NOMO-1 (cell line): Measurements from ENCODE around the gene TAOK3.
"Not testable (repeated sequence)": the region's sequence is repeated elsewhere in the genome, so short reads cannot be mapped to it uniquely, and the experiment has no call there.

Source experiments
- DNase-seq, 2 experiments: peaks; one replicate each; lab custom pipeline; 2025; ENCODE audit not compliant: unreplicated experiment in 2 of 2; lab: John Stamatoyannopoulos, UW

Gene TAOK3

DNA sequence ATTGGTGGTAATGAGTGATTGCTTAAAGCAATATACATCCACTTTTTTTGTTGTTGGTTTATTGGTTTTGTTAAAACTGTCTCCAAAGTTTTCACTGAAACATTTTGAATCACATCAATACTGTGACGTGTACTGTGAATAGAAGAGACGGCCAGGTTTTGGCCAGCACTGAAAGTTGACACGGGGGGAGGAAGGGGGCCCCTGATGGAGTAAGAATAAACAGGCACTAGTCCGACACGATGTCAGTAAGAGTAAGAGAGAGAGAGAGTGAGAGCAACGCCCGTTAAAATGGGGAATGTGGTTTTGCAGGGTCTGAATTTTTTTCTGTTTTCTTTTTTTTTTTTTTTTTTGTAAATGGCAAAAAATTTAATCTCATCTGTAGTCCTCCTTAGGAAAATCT, 222.1 kb downstream of the TAOK3 start:
- no peak for DNase-seq

DNA sequence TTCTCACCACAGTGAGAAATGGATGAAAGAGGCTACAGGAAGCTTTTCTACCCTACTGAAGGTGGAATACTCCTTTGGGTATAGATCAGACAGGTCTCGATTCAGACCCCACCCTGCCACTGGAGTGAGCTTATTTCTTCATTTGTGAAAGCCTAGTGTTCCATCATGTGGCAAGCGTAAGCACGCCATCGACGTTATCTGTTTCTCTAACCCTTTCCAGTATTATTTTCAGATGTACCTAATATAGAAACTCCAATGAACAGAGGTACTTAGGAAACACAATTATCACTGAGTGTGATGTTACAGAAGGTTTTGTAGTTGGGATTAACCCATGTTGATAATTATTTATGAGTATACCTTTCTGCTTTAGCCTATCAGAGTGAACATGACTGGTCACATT, 224.4 kb downstream of the TAOK3 start:
- DNase-seq, result no peak

DNA sequence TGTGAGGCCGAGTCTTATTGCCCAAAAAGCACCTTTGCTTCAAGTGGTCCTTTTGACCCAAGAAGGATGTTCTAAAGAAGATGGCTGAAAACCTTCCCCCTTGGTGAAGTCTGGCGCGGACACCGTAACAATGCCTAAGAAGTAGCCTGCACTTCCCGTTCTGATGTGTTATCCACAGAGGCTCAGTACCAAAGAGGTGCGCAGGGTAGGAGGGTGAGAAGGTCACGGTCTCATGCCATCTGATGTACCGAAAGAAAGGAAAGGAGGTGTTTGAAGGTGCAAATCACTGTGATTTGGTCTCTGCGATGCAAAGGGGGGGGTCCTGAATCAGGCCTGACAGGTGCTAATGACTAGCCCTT, 226.9 kb downstream of the TAOK3 start:
- DNase-seq, result no peak

GRCh38 chr12:118145113-118145797, 227.5 kb downstream of the TAOK3 start:
- no peak for DNase-seq

DNA sequence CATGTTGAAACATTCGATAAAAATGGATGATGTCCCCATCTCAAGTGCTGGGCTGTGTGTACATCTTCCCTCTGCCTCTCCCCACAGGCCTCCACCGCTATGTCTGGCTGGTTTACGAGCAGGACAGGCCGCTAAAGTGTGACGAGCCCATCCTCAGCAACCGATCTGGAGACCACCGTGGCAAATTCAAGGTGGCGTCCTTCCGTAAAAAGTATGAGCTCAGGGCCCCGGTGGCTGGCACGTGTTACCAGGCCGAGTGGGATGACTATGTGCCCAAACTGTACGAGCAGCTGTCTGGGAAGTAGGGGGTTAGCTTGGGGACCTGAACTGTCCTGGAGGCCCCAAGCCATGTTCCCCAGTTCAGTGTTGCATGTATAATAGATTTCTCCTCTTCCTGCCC, 228.2 kb downstream of the TAOK3 start:
- DNase-seq, result no peak

DNA sequence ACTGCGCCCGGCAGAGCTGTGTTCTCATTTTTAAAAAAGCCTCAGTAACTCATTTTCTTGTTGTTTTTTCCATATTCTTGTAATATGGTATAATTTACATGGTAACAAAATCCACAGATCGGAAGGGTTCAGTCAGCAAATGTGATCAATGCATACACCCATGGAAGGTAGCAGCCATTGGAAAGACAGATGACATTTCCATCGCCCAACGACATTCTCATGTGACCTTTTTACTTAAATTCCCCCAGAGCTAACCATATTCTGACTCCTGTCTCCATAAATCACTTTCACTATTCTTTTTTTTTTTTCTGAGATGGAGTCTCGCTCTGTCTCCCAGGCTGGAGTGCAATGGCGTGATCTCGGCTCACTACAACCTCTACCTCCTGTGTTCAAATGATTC, 231.9 kb downstream of the TAOK3 start:
- no peak for DNase-seq

- DNase-seq, result no peak
Measured at GRCh38 chr12:118137148-118137678, 235.5 kb downstream of the TAOK3 start.

DNA sequence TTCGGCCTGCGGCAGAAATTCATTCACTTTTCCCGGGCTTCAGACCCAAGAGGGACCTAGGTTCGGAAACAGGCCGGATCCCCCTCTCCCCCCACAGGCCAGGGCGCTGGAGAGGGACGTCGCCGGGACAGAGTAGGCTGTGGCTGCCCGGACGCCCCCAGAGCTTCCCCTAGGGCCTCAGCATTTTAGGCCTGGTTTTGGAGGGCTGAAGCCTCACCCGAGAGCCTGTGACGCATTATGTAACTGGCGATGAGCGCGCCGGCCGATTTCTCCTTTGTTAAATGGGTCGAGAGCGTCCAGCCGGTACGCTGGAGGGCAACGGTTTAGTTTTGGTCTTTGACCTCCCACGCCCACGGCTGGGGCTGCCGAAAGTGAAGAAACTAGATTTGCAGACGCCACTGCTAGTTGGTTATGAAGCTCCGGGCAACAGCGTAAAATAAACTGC, 236.1 kb downstream of the TAOK3 start:
- DNase-seq, result peak; percentile 35 to 46

- DNase-seq, result peak; percentile 91 to 96
Measured at GRCh38 chr12:118135788-118136558, 236.7 kb downstream of the TAOK3 start, which contains the start of gene PEBP1. Gene PEBP1 (plus strand): TSS chr12:118136124. CDS start chr12:118136210, 86 bp downstream.

DNA sequence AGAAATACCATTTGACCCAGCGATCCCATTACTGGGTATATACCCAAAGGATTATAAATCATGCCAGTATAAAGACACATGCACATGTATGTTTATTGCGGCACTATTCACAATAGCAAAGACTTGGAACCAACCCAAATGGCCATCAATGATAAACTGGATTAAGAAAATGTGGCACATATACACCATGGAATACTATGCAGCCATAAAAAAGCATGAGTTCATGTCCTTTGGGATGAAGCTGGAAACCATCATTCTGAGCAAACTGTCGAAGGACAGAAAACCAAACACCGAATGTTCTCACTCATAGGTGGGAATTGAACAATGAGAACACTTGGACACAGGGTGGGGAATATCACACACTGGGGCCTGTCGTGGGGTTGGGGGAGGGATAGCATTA, 243.3 kb downstream of the TAOK3 start:
- not testable (repeated sequence) for DNase-seq

DNA sequence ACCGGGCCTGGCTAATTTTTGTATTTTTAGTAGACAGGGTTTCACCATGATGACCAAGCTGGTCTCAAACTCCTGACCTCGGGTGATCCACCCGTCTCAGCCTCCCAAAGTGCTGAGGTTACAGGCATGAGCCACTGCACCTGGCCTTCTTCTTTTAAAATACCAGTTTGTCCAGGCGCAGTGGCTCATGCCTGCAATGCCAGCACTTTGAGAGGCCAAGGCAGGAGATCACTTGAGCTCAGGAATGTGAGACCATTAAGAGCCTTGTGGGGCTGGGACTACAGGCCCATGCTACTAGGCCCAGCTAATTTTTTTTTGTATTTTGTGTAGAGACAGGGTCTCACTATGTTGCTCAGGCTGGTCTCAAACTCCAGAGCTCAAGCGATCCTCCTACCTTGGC, 244.8 kb downstream of the TAOK3 start:
- no peak for DNase-seq

GRCh38 chr12:118126119-118126757, 246.5 kb downstream of the TAOK3 start:
- DNase-seq, result no peak

DNA sequence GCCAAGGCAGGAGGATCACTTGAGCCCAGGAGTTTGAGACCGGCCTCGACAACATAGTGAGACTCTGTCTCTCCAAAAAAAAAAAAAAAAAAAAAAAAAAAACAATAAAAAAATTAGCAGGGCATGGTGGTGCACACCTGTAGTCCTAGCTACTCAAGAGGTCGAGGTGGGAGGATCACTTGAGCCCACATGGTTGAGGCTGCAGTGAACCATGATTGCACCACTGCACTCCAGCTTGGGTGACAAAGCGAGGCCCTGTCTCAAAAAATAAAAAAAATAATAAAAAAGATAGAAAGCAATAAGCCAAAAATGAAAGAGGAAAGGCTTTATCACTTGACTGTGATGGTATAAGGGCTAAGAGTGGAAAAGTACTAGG, 247.0 kb downstream of the TAOK3 start:
- DNase-seq, result no peak

DNA sequence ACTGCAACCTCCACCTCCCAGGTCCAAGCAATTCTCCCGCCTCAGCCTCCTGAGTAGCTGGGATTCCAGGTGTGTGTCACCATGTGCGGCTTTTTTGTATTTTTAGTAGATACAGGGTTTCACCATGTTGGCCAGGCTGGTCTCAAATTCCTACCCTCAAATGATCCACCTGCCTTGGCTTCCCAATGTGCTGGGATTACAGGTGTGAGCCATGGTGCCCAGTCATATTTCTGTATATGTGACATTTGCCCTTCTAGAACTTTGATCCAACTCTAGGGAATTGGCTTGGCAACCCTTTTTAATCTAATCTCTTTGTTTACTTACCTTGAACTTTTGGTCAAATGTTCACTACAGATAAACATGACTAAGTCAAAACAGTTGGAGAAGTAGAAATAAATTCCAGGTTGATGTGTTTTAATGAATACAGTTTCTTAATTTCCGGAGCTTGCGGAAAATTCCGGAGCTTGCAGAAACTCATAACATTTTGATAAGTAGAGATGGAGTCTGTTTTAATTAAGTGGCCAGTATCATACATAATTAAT, 248.3 kb downstream of the TAOK3 start:
- DNase-seq, result no peak

GRCh38 chr12:118122264-118122663, 250.4 kb downstream of the TAOK3 start:
- DNase-seq, result no peak

DNA sequence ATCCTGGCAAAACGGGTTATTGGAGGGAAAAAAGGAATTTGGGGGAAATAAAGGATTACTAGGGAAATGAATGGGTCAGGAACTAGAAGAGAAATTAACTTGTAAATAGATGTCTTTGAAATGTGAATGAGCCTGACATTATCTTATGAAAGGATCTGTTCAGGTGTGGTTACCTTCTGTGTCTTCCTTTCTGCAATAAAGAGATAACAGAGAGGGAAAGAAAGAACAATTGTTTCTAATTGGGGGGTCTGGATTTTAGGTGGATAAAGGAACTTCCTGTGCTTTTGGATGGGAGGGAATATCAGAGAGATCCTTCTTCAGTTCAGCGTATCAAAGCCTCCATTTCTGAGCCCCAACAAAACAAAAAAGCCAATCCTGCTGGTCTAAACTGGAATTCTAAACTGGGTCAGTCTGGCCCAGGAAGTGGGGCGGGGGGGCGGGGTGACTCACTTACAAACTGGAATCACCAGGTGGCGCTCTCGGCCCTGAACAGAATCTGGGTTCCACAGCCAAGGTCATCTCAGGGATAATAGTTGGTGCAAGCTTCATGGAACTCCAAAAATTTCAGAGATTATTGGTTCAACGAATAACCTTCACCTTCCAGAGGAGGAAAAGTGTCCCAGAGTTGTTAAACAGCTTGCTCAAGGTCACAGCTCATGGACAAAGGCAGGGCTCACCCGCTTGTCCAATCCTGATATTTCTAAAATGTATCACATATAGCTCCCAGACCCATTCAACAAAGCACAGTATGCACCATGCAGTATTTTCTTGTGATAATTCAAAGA, 251.9 kb downstream of the TAOK3 start:
- peak; percentile 17 to 25 for DNase-seq

- DNase-seq, result no peak
Measured at GRCh38 chr12:118119449-118119879, 253.2 kb downstream of the TAOK3 start.

- no peak for DNase-seq
Measured at GRCh38 chr12:118109088-118109487, 263.6 kb downstream of the TAOK3 start.

GRCh38 chr12:118107694-118108093, 265.0 kb downstream of the TAOK3 start:
- no peak for DNase-seq

GRCh38 chr12:118107011-118107410, 265.7 kb downstream of the TAOK3 start:
- DNase-seq, result no peak
